Activated T-helper 17 cell treated with anti-CD3 and anti-CD28 coated beads, Interleukin-2, amount 50 U/mL, for 72 hours (primary cell): ENCODE measurements around the gene TAMALIN. TPM values are rescaled to one million over a fixed set of nuclear protein-coding genes. Genes with fewer than 3 reads are reported as not detected.

ENCODE experiments used
- ATAC-seq: fragments of 150-1000 bp; cut with Tn5 transposase; replicated peaks from 2 replicates; pipeline ENCODE4 v1.10.0; 2021; ENCODE audit warnings: mild to moderate bottlenecking, moderate library complexity
- H3K27ac Mint-ChIP-seq: one replicate; pipeline ENCODE4 v1.8.0; 2022; ENCODE audit warnings: mixed read lengths
- H3K27me3 Mint-ChIP-seq: one replicate; pipeline ENCODE4 v1.8.0; 2022; ENCODE audit warnings: mixed read lengths
- H3K36me3 Mint-ChIP-seq: one replicate; pipeline ENCODE4 v1.8.0; 2022; ENCODE audit warnings: low read depth, mild to moderate bottlenecking, mixed read lengths
- H3K4me1 Mint-ChIP-seq: one replicate; pipeline ENCODE4 v1.8.0; 2022; ENCODE audit warnings: mixed read lengths
- H3K4me3 Mint-ChIP-seq: one replicate; pipeline ENCODE4 v1.8.0; 2022; ENCODE audit warnings: mild to moderate bottlenecking, mixed read lengths
- H3K9me3 Mint-ChIP-seq: one replicate; pipeline ENCODE4 v1.8.0; 2022; ENCODE audit warnings: mixed read lengths
- total RNA-seq, 2 donors: library from RNA; stranded (reverse); gene quantifications; one replicate each; pipeline ENCODE4 v1.2.3, GENCODE V29; 2022

Gene TAMALIN
- total RNA-seq, 2 donors from 2014 or later: 3.5 to 26.3 TPM

DNA sequence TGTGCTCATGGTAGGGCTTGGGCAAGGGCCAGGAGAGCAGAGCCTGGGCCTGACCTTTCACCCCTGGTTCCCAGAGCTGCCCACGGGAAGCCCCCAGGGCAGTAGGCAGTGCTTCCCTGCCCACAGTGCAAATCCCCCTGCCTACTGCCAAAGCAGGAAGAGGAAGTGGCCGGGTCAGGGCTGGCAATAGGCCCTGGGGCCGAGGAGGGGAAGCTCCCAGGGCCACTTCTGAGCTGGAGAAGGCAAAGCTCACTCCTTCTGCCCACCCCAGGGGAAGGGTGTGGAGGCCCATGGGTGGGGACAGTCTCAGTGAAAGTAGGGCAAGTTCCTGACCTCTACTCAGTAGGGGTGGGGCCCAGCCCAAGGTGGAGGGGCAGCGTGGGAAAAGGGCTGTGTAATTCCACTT, 39.1 kb downstream of the TAMALIN start:
- Mint-ChIP-seq H3K4me1 (peaks cover 24% of the 10 kb centered on the region), H3K36me3 (peaks cover 5% of the 10 kb centered on the region), H3K9me3 (no peaks in the 10 kb centered on the region), H3K4me3 (peak overlapping the region; percentile 20), H3K27me3 (no peaks in the 10 kb centered on the region), H3K27ac (peak overlapping the region; percentile 69)
- no peak for ATAC-seq

GRCh38 chr12:52046859-52047258, 40.1 kb downstream of the TAMALIN start:
- H3K4me1 Mint-ChIP-seq: peaks cover 19% of the 10 kb centered on the region
- H3K27ac Mint-ChIP-seq: peak overlapping the region; percentile 69
- H3K9me3 Mint-ChIP-seq: no peaks in the 10 kb centered on the region
- H3K36me3 Mint-ChIP-seq: peaks cover 14% of the 10 kb centered on the region
- ATAC-seq: no peak
- H3K27me3 Mint-ChIP-seq: no peaks in the 10 kb centered on the region
- no peak overlapping the region for H3K4me3 Mint-ChIP-seq

- H3K9me3 Mint-ChIP-seq: no peaks in the 10 kb centered on the region
- no peak for ATAC-seq
- H3K27ac Mint-ChIP-seq: peak overlapping the region; percentile 69
- no peaks in the 10 kb centered on the region for H3K27me3 Mint-ChIP-seq
- H3K4me3 Mint-ChIP-seq: peak overlapping the region; percentile 99
- H3K4me1 Mint-ChIP-seq: peaks cover 12% of the 10 kb centered on the region
- H3K36me3 Mint-ChIP-seq: peaks cover 38% of the 10 kb centered on the region
Observed at GRCh38 chr12:52049286-52049685, 42.5 kb downstream of the TAMALIN start.

GRCh38 chr12:52049688-52050087, 42.9 kb downstream of the TAMALIN start:
- Mint-ChIP-seq H3K27me3 (no peaks in the 10 kb centered on the region), H3K27ac (peak overlapping the region; percentile 69), H3K9me3 (no peaks in the 10 kb centered on the region), H3K36me3 (peaks cover 38% of the 10 kb centered on the region), H3K4me1 (peaks cover 12% of the 10 kb centered on the region), H3K4me3 (peak overlapping the region; percentile 99)
- ATAC-seq: no peak

DNA sequence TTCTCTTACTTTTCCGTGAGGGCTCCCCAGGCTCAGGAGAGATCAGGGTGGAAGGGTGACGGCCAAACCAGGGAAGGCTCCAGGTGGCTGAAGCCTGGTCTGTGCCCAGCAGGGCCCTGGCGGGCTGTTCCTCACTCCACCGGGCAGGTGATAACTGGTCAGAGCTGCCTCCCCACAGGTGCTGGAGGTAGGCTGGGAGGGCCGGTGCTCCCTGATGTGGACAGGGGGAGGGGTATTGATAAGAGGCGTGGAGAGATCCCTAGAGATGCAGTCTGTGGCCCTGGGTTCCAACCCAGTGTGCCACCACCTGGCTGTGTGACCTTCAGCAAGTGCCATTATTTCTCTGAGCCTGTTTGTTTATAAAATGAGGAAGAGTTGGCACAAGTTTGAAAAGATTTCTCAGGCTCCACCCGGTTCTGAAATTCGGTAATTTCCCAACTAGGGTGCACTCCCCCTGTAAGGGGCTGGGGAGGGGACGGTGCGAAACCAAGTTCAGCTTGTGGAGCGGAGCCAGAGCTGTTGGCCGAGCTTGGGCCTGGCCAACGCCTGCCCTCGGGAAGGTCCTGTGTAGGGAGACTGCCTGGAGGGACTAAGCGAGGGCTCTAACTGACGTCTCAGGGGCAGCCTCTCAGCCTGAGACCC, 43.5 kb downstream of the TAMALIN start:
- H3K27ac Mint-ChIP-seq: peak overlapping the region; percentile 69
- no peak for ATAC-seq
- peak overlapping the region; percentile 99 for H3K4me3 Mint-ChIP-seq
- H3K27me3 Mint-ChIP-seq: no peaks in the 10 kb centered on the region
- H3K36me3 Mint-ChIP-seq: peaks cover 43% of the 10 kb centered on the region
- no peaks in the 10 kb centered on the region for H3K9me3 Mint-ChIP-seq
- peaks cover 12% of the 10 kb centered on the region for H3K4me1 Mint-ChIP-seq

- peak within 1 kb of the TSS; percentile 69 for H3K27ac Mint-ChIP-seq
- H3K36me3 Mint-ChIP-seq: peaks cover 49% of the 10 kb centered on the region
- peak within 1 kb of the TSS; percentile 99 for H3K4me3 Mint-ChIP-seq
- peaks cover 12% of the 10 kb centered on the region for H3K4me1 Mint-ChIP-seq
- H3K27me3 Mint-ChIP-seq: no peaks in the 10 kb centered on the region
- H3K9me3 Mint-ChIP-seq: no peaks in the 10 kb centered on the region
- ATAC-seq: peak; percentile 90
Observed at GRCh38 chr12:52050758-52051541, 44.2 kb downstream of the TAMALIN start, which contains the start of gene NR4A1. Gene NR4A1 (plus strand): TSS chr12:52051442. CDS start chr12:52054329, 2,887 bp downstream.

GRCh38 chr12:52052468-52053186, 45.9 kb downstream of the TAMALIN start:
- no peak for ATAC-seq
- H3K27ac Mint-ChIP-seq: peak overlapping the region; percentile 69
- peaks cover 66% of the 10 kb centered on the region for H3K36me3 Mint-ChIP-seq
- peaks cover 12% of the 10 kb centered on the region for H3K4me1 Mint-ChIP-seq
- no peaks in the 10 kb centered on the region for H3K9me3 Mint-ChIP-seq
- H3K4me3 Mint-ChIP-seq: peak overlapping the region; percentile 99
- no peaks in the 10 kb centered on the region for H3K27me3 Mint-ChIP-seq

GRCh38 chr12:52053536-52054209, 46.9 kb downstream of the TAMALIN start:
- Mint-ChIP-seq H3K4me1 (peaks cover 12% of the 10 kb centered on the region), H3K4me3 (peak overlapping the region; percentile 99), H3K36me3 (peaks cover 74% of the 10 kb centered on the region), H3K27ac (peak overlapping the region; percentile 69), H3K9me3 (no peaks in the 10 kb centered on the region), H3K27me3 (no peaks in the 10 kb centered on the region)
- ATAC-seq: no peak

DNA sequence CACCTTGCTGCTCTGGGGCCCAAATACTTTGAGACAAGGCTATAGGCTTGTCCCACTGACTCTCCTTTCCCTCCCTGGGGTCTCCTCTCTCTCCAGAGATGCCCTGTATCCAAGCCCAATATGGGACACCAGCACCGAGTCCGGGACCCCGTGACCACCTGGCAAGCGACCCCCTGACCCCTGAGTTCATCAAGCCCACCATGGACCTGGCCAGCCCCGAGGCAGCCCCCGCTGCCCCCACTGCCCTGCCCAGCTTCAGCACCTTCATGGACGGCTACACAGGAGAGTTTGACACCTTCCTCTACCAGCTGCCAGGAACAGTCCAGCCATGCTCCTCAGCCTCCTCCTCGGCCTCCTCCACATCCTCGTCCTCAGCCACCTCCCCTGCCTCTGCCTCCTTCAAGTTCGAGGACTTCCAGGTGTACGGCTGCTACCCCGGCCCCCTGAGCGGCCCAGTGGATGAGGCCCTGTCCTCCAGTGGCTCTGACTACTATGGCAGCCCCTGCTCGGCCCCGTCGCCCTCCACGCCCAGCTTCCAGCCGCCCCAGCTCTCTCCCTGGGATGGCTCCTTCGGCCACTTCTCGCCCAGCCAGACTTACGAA, 47.6 kb downstream of the TAMALIN start:
- peaks cover 80% of the 10 kb centered on the region for H3K36me3 Mint-ChIP-seq
- H3K4me3 Mint-ChIP-seq: peak overlapping the region; percentile 99
- H3K27ac Mint-ChIP-seq: peak overlapping the region; percentile 38
- ATAC-seq: no peak
- H3K9me3 Mint-ChIP-seq: no peaks in the 10 kb centered on the region
- no peaks in the 10 kb centered on the region for H3K27me3 Mint-ChIP-seq
- peaks cover 9% of the 10 kb centered on the region for H3K4me1 Mint-ChIP-seq

DNA sequence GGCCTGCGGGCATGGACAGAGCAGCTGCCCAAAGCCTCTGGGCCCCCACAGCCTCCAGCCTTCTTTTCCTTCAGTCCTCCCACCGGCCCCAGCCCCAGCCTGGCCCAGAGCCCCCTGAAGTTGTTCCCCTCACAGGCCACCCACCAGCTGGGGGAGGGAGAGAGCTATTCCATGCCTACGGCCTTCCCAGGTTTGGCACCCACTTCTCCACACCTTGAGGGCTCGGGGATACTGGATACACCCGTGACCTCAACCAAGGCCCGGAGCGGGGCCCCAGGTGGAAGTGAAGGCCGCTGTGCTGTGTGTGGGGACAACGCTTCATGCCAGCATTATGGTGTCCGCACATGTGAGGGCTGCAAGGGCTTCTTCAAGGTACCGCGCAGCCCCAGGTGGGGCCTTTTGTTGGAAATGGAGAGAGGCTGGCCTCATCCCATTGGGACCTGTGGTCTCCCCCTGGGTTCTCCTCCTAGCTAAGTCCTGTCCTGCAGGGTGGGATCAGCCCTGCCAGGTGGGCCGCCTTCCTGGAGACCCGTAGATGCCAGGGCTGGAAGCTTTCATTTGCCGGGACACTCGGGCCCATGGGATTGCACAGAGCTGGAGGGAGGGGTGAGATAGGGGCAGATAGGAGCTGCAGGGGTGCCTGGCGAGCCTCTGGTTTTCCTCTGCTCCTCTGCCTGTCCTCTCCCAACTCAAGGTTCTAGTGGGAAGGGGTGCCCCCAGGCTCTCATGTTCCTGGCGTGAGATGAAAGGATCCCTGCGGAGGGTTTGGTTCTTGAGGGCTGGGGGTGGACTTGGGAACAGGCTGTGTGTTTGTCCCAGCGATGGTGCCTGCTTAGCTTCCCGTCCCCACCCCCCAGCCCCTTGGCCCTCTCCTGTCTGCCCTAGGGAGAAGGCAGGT, 48.3 kb downstream of the TAMALIN start:
- H3K4me1 Mint-ChIP-seq: peaks cover 1% of the 10 kb centered on the region
- no peak overlapping the region for H3K27ac Mint-ChIP-seq
- H3K36me3 Mint-ChIP-seq: peaks cover 80% of the 10 kb centered on the region
- no peak overlapping the region for H3K4me3 Mint-ChIP-seq
- no peaks in the 10 kb centered on the region for H3K9me3 Mint-ChIP-seq
- no peaks in the 10 kb centered on the region for H3K27me3 Mint-ChIP-seq
- ATAC-seq: no peak

DNA sequence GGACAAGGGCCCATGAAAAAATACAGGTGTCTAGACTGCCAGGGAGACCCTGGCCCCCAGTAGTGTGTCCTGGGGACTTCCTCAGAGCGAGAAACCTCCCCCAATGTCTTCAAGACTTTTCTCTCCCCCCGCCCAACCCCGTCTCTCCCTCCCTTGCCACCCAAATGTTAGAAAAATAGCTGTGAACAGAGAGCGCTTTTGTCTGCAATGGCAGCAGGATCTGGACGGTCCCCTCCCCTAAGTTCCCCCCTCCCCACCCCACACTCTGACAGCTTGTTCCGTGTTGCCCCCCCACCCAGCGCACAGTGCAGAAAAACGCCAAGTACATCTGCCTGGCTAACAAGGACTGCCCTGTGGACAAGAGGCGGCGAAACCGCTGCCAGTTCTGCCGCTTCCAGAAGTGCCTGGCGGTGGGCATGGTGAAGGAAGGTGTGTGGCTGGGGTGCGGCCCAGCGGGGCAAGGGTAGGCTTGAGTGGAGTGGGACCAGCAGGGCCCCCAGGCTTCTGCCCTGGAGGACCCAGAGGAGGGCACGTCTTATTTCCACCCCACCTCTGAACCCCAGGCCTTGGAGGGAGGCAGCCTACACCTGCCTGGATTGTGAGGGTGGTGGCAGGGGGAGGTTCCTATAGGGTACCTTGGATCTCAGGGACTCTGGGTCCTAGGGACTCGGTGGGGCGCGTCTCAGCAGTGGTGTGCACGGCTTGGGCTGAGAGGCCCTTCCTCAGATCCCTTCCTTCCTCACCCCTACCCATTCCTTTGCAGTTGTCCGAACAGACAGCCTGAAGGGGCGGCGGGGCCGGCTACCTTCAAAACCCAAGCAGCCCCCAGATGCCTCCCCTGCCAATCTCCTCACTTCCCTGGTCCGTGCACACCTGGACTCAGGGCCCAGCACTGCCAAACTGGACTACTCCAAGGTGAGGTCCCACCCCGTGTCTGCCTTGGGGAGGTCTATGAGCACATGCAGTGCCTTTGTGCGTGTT, 49.3 kb downstream of the TAMALIN start:
- no peak for ATAC-seq

More for the DNA sequence above, 49.3 kb downstream of the TAMALIN start:
- Mint-ChIP-seq H3K36me3 (peaks cover 79% of the 10 kb centered on the region), H3K9me3 (no peaks in the 10 kb centered on the region), H3K27me3 (no peaks in the 10 kb centered on the region), H3K4me1 (no peaks in the 10 kb centered on the region), H3K4me3 (no peak overlapping the region), H3K27ac (no peak overlapping the region)
